SJSA1 (cell line): Measurements from ENCODE around the gene IGLL5. TPM values are rescaled to one million over a fixed set of nuclear protein-coding genes. Genes with fewer than 3 reads are reported as not detected.

ENCODE experiments used
- DNase-seq, 2 experiments: peaks; one replicate each; pipeline ENCODE4 v3.0.0-alpha.2; 2015 to 2020; ENCODE audit warnings: low spot score in 2 of 2, low read depth in 1 of 2
- H3K27ac ChIP-seq: fragments of 250-450 bp; sonication (Bioruptor Pico); 2 replicates; pipeline ENCODE4 v1.5.1; 2020; ENCODE audit warnings: mild to moderate bottlenecking, moderate library complexity
- H3K27me3 ChIP-seq: fragments of 250-450 bp; sonication (Bioruptor Pico); replicated peaks from 2 replicates; pipeline ENCODE4 v1.5.1; 2020; ENCODE audit warnings: mild to moderate bottlenecking, moderate library complexity
- H3K36me3 ChIP-seq: fragments of 250-450 bp; sonication (Bioruptor Pico); 2 replicates; pipeline ENCODE4 v1.5.1; 2020; ENCODE audit warnings: mild to moderate bottlenecking
- H3K4me1 ChIP-seq: fragments of 250-450 bp; sonication (Bioruptor Pico); replicated peaks from 2 replicates; pipeline ENCODE4 v1.6.1; 2021; ENCODE audit warnings: mild to moderate bottlenecking
- H3K4me3 ChIP-seq: fragments of 250-450 bp; sonication (Bioruptor Pico); 2 replicates; pipeline ENCODE4 v1.5.1; 2020; ENCODE audit warnings: mild to moderate bottlenecking
- H3K9me3 ChIP-seq: fragments of 250-450 bp; sonication (Bioruptor Pico); replicated peaks from 2 replicates; pipeline ENCODE4 v1.5.1; 2020; ENCODE audit warnings: mild to moderate bottlenecking
- total RNA-seq: library from RNA; depleted of rRNA; stranded (reverse); fragments of >200 nt; shearing (Covaris generic); gene quantifications from 2 replicates; pipeline ENCODE4 v1.2.3, GENCODE V29; 2014

The IGLL5 gene
- total RNA-seq, 1 experiment from 2014 or later = not detected

DNA sequence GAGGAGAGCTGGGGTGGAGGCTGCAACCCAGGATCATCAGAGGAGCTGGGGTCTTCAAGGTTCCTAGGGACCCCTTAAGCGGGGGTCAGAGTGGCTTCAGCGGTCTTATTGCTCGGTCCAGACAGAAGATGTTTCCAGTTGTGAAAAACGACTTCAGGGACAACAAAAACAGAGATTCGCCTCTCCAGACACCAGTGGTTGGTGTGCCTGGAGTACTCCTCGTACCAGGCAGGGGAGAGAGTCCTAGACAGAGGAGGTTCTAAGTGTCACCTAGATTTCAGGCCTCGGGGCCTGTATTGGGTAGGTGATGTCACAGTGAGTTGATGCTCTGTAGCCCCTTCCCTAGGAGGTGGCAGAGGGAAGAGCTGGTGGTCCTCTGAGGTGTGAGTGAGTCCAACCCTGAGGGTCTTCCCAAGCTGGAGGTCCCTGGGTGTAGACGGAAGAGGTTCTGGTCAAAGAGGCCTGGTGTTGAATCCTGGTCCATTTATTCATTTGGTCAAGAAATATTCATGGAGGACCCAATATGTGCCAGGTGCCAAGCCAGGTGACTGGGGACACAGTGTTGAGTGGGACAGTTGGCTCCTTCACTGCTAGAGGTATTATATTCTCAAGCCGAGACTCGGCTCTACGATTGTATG lies 4.4 kb upstream of the IGLL5 start:
- Histone ChIP-seq H3K4me1 (no peaks in the 10 kb centered on the region), H3K4me3 (no peak overlapping the region), H3K9me3 (no peaks in the 10 kb centered on the region), H3K27ac (no peak overlapping the region), H3K27me3 (no peaks in the 10 kb centered on the region), H3K36me3 (no peaks in the 10 kb centered on the region)
- peak in 1 of 2 experiments; percentile 20 for DNase-seq

- Histone ChIP-seq H3K4me1 (no peaks in the 10 kb centered on the region), H3K4me3 (no peak overlapping the region), H3K27ac (no peak overlapping the region), H3K9me3 (no peaks in the 10 kb centered on the region), H3K36me3 (no peaks in the 10 kb centered on the region), H3K27me3 (no peaks in the 10 kb centered on the region)
- DNase-seq = peak; percentile 64 to 71
These were observed 3.4 kb upstream of the IGLL5 start for GRCh38 chr22:22884010-22884887.

GRCh38 chr22:22884888-22885840 lies 2.5 kb upstream of the IGLL5 start:
- DNase-seq = peak in 1 of 2 experiments; percentile 23
- Histone ChIP-seq H3K4me1 (no peaks in the 10 kb centered on the region), H3K4me3 (no peak overlapping the region), H3K27ac (no peak overlapping the region), H3K27me3 (no peaks in the 10 kb centered on the region), H3K9me3 (no peaks in the 10 kb centered on the region), H3K36me3 (no peaks in the 10 kb centered on the region)

DNA sequence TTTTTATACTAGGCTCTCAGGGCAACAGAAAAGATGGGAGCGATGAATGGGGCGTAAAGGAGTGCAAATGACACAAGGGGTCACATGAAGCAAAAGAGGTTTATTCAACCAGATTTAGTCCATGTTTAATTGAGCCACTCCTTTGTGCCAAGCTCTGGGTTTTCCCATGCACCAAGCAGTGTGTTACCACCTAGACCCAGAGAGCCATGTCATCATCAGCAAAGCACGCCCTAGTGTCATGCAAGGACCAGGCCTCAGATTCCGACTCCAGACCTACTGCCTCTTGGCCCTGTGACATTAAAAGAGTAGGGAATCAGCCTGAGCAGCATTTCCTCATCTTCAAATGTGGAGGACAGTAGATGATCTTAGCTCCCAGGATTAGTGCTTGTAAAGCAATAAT lies 1.1 kb upstream of the IGLL5 start:
- Histone ChIP-seq H3K27ac (no peak overlapping the region), H3K4me1 (no peaks in the 10 kb centered on the region), H3K4me3 (no peak overlapping the region), H3K36me3 (no peaks in the 10 kb centered on the region), H3K27me3 (peaks cover 9% of the 10 kb centered on the region), H3K9me3 (no peaks in the 10 kb centered on the region)
- DNase-seq = peak in 1 of 2 experiments; percentile 18

GRCh38 chr22:22888571-22889353 lies 1.1 kb downstream of the IGLL5 start:
- no peak overlapping the region for H3K4me3 ChIP-seq
- peak in 1 of 2 experiments; percentile 30 for DNase-seq
- no peak overlapping the region for H3K27ac ChIP-seq
- H3K4me1 ChIP-seq = no peaks in the 10 kb centered on the region
- H3K36me3 ChIP-seq = no peaks in the 10 kb centered on the region
- peaks cover 9% of the 10 kb centered on the region for H3K27me3 ChIP-seq
- no peaks in the 10 kb centered on the region for H3K9me3 ChIP-seq

GRCh38 chr22:22890085-22890484 lies 2.5 kb downstream of the IGLL5 start:
- no peak overlapping the region for H3K27ac ChIP-seq
- no peaks in the 10 kb centered on the region for H3K4me1 ChIP-seq
- no peaks in the 10 kb centered on the region for H3K9me3 ChIP-seq
- H3K27me3 ChIP-seq = peaks cover 9% of the 10 kb centered on the region
- H3K4me3 ChIP-seq = no peak overlapping the region
- no peak for DNase-seq
- H3K36me3 ChIP-seq = no peaks in the 10 kb centered on the region

DNA sequence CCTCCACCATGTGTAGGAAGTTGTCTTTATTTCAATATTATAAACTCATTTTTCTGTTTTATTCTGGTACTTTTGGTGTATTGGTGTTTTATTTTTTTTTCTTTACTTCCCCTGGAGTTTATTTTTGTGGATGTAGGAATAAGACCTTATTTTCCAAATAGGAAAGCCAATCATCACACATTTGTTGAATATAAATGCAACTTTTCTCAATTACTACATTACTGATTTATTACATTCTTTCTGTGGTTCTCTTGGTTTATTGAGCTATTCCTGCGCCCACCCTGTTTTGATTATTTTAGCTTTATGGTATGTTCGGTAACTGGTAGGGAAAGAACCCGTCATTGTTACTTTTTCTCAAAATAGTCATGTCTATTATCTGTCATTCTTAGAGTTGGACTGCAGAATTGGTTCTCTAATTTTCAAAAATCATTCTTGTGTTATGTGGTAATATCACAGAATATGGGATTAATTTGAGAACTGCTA lies 3.6 kb downstream of the IGLL5 start:
- no peak overlapping the region for H3K4me3 ChIP-seq
- peaks cover 9% of the 10 kb centered on the region for H3K27me3 ChIP-seq
- DNase-seq = no peak
- H3K9me3 ChIP-seq = no peaks in the 10 kb centered on the region
- H3K4me1 ChIP-seq = peaks cover 4% of the 10 kb centered on the region
- no peak overlapping the region for H3K27ac ChIP-seq
- no peaks in the 10 kb centered on the region for H3K36me3 ChIP-seq

- Histone ChIP-seq H3K27me3 (peaks cover 9% of the 10 kb centered on the region), H3K4me3 (no peak overlapping the region), H3K4me1 (peaks cover 14% of the 10 kb centered on the region), H3K36me3 (no peaks in the 10 kb centered on the region), H3K27ac (no peak overlapping the region), H3K9me3 (no peaks in the 10 kb centered on the region)
- DNase-seq = no peak
These were observed 4.8 kb downstream of the IGLL5 start for GRCh38 chr22:22892096-22893052.

DNA sequence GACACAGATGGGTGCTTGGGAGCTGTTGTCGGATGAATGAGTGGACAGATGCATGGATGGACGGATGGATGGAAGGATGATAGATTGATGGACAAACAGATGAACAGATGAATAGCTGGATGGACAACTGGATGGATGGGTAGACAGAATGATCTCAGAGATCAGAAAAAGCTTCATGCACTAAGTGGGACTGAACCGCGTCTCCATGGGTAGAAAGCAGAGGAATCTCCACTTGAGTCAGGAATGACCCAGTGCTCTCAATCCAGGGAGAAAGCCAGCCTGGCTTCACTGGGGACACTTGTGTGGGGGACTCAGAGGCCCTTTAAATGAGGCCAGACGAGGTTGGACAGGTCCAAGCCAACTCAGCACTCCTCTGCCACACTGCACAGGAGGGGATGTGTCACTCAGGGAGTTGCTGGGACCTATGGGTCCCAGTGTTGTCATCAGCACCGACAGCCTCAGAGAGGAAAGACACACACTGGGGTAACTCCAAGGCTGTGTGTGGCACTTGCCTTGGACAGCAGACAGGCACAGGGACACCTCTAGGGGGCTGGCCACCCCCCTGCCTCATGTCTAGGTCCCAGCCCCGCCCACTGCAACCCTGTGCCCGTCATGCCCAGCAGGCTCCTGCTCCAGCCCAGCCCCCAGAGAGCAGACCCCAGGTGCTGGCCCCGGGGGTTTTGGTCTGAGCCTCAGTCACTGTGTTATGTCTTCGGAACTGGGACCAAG lies 5.6 kb downstream of the IGLL5 start:
- Histone ChIP-seq H3K27ac (no peak overlapping the region), H3K27me3 (peaks cover 9% of the 10 kb centered on the region), H3K9me3 (no peaks in the 10 kb centered on the region), H3K4me3 (no peak overlapping the region), H3K4me1 (peaks cover 15% of the 10 kb centered on the region), H3K36me3 (no peaks in the 10 kb centered on the region)
- DNase-seq = no peak

DNA sequence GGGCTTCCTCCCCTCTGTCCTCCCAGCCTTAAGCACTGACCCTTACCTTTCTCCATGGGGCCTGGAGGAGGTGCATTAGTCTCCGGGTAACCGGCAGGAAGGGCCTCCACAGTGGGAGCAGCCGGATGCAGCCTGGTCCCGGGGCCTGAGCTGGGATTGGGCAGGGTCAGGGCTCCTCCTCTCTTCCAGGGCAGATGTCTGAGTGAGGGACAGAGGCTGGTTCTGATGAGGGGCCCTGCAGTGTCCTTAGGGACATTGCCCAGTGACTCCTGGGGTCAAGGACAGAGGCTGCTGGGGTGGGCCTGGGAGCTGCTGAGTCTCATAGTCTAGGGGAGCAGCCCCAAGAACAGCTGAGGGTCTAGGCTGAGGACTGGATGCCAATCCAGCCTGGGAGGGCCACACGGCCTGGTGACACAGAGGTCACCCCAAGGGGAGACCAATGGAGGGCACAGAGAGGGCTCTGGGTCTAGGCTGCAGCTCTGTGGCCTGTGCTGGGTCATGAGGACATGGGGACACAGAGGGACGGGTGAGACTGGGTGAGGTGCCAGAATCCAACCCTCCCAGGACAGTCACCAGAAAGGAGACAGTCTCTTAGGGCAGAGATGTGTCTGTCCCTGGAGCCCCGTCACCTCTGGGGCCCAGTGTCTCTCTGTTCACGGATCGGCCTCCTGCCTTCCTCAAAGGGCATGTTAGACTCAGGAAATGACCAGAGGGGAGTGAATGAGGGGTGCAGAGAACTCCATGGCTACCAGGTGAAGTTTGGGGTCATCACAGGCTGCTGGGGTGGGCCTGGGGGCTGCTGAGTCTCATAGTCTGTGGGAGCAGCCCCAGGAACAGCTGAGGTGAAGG lies 6.5 kb downstream of the IGLL5 start:
- no peaks in the 10 kb centered on the region for H3K9me3 ChIP-seq
- H3K27me3 ChIP-seq = peaks cover 9% of the 10 kb centered on the region
- peaks cover 24% of the 10 kb centered on the region for H3K4me1 ChIP-seq
- no peak overlapping the region for H3K27ac ChIP-seq
- DNase-seq = no peak
- no peaks in the 10 kb centered on the region for H3K36me3 ChIP-seq
- no peak overlapping the region for H3K4me3 ChIP-seq
